Measurements from ENCODE around the gene MYH13.

GRCh38 chr17:10394201-10394887 lies 21.5 kb upstream of the MYH13 start:
- TF ChIP-seq POLR2A (IDR thresholded peaks at IDR 0.05) (no peak), CTCF (IDR thresholded peaks at IDR 0.05) (no peak)

All from lower leg skin (tissue), 3 donors.